SIG-M5 (cell line): ENCODE results near the gene CDH23.
A peak's percentile ranks its signal among the peaks of the same experiment; 100 is the strongest.

ENCODE experiments used
- DNase-seq: peaks from one replicate; lab custom pipeline; 2025; lab: John Stamatoyannopoulos, UW

CDH23 gene

DNA sequence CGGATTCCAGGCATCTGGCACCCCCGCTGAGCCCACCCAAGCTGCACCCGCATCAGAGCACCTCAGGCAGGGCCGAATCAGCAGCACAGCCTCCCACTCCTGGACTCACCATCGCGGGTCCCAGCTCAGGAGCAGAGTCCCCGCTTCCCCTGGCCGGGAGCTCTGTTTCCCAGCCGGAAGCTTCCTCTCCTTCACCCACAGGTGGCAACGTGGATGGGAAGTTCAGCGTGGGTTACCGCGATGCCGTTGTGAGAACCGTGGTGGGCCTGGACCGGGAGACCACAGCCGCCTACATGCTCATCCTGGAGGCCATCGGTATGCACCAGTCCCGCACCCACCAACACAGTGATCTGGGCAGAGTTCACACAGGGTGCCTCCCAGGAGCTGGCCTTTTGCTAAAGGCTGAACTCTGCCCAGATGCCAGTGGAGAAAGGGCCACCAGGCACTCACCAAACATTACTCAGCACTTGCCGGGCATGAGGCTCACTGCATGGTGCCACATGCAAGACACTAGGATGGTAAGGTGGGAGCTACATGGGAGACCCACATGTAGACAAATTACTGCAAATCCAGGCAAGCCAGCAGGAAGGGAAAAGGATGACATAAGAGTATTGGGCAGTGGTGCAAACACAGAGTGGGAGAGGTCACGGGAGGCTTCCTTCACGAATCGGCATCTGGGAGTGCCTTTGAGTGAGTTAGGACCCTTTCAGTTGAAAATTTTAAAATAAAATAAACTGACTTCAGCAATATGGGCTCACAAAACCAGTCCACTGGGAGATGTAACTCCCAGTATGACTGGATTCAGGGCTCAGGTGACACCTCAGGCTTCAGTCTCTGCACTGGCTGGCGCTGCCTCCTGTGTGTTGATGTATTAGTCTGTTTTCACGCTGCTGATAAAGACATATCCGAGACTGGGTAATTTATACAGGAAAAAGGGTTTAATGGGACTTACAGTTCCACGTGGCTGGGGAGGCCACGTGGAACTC is 312.5 kb downstream of the CDH23 start:
- DNase-seq: no peak

- DNase-seq: no peak
Observed at GRCh38 chr10:71710519-71710918, 313.8 kb downstream of the CDH23 start.

GRCh38 chr10:71711052-71711623 is 314.4 kb downstream of the CDH23 start:
- DNase-seq: no peak

- no peak for DNase-seq
Observed at GRCh38 chr10:71712170-71712569, 315.4 kb downstream of the CDH23 start.

DNA sequence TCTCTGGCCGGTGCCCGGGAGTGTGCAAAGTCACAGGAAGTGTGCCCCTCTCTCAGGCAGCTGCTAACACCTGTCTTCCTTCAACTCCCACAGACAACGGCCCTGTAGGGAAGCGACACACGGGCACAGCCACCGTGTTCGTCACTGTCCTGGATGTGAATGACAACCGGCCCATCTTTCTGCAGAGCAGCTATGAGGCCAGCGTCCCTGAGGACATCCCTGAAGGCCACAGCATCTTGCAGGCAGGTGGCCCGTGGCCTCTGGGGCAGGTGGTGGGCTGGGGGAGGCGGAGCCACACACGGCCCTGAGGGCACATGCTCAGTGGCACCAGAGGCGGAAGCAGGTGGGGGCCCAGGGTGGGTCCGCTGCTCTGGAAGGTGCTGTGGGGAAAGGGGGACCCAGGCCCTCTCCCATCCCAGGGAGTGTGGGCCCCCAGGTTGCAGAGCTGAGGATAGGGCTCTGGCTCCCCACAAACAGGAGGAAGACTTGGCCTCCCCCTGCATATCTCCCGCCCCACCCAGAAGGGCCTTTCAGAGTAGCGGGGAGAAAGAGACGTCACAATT is 315.9 kb downstream of the CDH23 start:
- no peak for DNase-seq

DNA sequence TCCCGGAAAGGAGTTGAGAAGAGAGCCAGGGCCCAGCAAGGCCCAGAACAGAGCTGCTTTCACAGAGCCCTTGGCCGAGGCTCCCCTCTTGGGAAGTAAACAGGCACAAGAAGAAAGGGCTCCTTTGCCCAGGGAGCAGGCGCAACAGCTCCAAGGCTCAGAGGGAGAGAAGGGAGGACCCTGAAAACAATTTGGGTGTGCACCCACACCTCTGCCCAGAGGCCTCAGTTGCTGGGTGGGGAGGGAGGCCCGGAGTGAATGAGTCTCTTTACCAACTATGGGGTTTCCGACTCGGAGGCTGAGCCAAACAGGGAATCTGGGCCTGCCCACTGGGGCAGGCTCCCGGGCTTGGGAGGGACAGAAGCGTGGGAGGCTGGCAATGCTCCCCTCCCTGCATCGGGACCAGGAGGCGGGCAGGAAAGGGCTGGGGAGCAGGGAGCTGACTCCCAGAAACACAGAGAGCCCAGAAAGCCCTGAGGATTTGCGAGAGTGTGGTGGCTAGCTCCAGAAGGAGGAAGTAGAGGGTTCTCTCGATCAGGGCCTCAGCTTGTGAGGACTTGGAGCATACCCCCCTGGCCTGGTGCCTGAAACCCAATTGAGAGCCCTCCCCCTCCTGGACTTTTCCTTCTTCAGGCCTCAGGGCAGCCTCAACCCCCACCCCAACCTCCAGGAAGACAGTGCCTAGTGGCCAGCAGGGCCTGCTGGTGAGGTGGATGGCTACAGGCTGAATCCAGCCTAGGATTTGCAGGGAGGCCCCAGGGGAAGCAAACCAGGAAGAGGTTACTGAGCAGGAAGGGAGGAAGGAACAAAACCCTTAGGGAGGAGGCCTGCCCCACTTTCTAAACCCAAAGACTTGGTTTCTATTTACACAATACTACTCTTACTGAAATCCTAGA is 316.7 kb downstream of the CDH23 start:
- peak; percentile 54 for DNase-seq

GRCh38 chr10:71714031-71714410 is 317.3 kb downstream of the CDH23 start:
- DNase-seq: no peak

DNA sequence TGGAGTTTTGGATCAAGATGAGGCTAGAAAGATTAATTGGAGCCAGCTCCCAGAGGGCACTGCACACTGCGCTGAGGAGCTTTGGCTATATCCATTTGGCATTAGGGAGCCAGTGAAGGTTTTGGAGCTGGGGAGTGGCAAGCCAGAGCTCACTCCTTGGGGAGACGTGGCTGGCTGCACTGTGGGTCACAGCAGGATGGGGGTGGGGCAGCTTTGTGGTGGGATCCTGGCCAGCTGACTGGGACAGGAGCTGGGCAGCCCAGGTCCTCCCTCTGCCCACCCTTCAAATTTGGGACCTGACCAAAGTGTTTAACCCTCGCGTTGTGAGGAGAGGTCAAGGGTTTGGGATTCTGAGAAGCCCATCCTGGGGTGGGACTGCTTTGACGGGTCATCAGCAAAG is 317.9 kb downstream of the CDH23 start:
- DNase-seq: no peak

- DNase-seq: no peak
Observed at GRCh38 chr10:71715026-71715425, 318.3 kb downstream of the CDH23 start.

GRCh38 chr10:71715860-71716259 is 319.1 kb downstream of the CDH23 start:
- DNase-seq: no peak

DNA sequence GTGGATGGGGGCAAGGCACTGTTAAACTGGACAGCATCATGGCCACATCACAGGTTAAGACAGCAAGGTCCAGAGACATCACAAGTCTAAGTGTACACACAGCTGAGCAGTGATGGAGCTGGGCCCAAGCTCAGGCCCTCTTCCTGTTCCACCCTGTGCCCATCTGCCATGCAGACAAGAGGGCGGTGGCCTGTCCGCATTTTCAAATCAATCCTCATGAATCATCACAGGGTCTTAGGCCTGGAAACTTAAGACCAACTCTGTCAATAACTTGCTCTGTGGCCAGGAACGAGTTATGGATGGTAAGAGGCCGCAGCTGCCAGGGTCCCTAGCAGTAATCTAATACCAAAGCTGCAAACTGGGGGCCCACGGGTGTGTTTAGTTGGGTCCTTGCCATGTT is 319.7 kb downstream of the CDH23 start:
- no peak for DNase-seq

GRCh38 chr10:71717056-71717455 is 320.3 kb downstream of the CDH23 start:
- no peak for DNase-seq

DNA sequence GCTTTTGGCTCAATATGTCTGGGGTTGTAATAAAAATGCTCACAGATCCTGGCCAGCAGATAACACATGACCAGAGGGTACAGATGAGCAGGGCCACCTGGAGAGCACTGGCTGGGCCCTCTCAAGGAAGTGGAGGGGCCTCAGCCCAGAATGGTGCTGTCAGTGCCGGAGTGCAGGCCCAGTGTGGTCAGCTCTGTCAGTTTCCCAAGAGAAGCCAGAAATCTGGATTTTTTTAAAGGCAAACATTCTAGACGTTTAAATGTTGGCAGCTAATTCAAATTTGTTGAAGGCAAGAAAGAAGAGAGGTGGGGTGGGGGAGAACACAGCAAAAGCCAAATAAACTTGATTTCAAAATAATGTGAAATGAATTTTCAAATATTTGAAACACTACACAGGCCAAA is 320.8 kb downstream of the CDH23 start:
- DNase-seq: no peak

DNA sequence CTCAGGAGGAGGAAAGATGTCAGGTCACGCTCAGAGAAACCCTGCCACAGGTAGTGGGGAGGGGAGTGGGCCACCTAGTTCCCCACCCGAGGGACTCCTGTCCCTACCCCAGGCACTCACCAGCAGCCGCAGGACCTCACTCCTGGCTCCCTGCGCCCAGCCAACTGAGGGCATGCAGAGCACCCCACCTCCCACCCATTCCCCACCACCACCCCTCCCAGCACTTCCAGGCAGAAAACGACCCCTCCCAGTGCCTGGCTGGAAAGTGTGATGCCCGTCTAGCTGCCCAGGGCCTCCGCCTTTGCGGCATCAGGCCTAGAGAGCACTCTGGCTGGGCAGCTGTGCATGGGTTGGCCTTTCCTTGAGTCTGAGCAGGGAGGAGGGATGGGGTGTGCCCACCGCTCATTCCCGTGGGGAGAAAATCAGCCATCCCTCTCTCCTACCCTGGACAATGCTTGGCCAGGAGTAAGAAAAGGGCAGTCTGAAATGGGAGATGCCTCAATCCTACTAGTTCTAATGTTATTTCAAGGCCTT is 321.5 kb downstream of the CDH23 start:
- no peak for DNase-seq

- DNase-seq: no peak
Observed at GRCh38 chr10:71719042-71719441, 322.3 kb downstream of the CDH23 start.

- no peak for DNase-seq
Observed at GRCh38 chr10:71719464-71720201, 322.9 kb downstream of the CDH23 start, which contains the start of gene C10orf105. TSS of gene C10orf105 (minus strand) at chr10:71719778. CDS start at chr10:71716337, 3,441 bp downstream.

GRCh38 chr10:71720288-71720687 is 323.6 kb downstream of the CDH23 start:
- no peak for DNase-seq

GRCh38 chr10:71721313-71721712 is 324.6 kb downstream of the CDH23 start:
- no peak for DNase-seq

DNA sequence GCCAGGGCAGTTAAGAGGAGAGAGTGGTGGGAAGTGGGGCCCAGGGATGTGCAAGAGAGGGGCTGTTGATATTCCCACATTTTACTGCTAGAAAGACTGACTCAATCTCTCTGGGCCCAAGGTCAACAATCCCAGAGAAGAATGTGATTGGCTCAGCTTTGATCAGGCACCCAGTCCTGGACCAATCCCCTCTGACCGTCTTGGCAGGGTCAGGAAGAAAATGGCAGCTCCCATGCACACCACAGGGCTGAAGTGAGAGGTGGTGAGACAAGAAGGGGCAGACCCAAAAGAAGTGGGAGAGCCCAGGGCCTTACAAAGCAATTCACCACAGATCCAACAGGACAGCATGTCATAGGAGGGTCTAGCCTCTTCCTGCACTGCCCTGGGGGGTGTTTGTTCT is 326.1 kb downstream of the CDH23 start:
- no peak for DNase-seq

GRCh38 chr10:71723311-71723710 is 326.6 kb downstream of the CDH23 start:
- no peak for DNase-seq

DNA sequence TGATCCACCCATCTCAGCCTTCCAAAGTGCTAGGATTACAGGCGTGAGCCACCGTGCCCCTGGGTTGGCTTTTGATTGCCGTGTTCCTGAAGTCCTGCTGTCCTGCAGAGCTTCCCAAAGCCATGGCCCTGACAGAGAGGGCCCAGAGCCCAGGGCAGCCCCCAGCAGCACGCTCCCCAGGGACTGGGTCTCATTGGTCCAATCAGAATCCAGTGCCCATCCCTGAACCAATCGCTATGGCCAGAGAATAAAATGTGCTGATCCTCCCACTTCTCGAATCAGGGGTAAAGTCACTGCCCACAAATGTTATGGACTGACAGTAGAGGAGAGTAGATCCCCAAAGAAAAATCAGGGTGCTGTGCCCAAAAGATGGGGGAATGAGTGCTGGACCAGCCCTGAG is 327.8 kb downstream of the CDH23 start:
- DNase-seq: no peak
